Pancreas (tissue), 10 donors: ENCODE measurements around the gene SPHKAP. TPM values are rescaled to one million over a fixed set of nuclear protein-coding genes. Genes with fewer than 3 reads are reported as not detected.

Source experiments
- ATAC-seq, 4 donors: fragments of 200-7000 bp; cut with Tn5 transposase; one replicate each; pipeline versions ENCODE4 v1.8.0 to v1.9.1; 2020; ENCODE audit warnings: mild to moderate bottlenecking in 4 of 4, moderate library complexity in 4 of 4
- DNase-seq, 6 donors: peaks; one replicate each; pipeline ENCODE4 v3.0.0-alpha.2; 2020
- FAIRE-seq: peaks from 2 replicates; lab custom pipeline; 2012; peaks lifted over from hg19 to GRCh38; lab: Jason Lieb, UNC
- H3K27ac ChIP-seq, 4 donors: fragments of 200-600 bp; sonication (generic); 1 replicate in 3 of 4; 2 replicates in 1 of 4; pipeline versions ENCODE4 v1.5.0 to v1.8.0; 2020
- H3K27me3 ChIP-seq, 4 donors: fragments of 200-600 bp; one replicate each; pipeline ENCODE4 v1.8.0; 2021
- H3K36me3 ChIP-seq, 3 donors: fragments of 200-600 bp; sonication (generic) in 1 of 3; one replicate each; pipeline versions ENCODE4 v1.5.0 to v1.8.0; 2020 to 2021
- H3K4me1 ChIP-seq, 3 donors: fragments of 200-600 bp; one replicate each; pipeline ENCODE4 v1.8.0; 2021
- H3K4me3 ChIP-seq, 4 donors: fragments of 200-600 bp; sonication (generic) in 2 of 4; one replicate each; pipeline versions ENCODE4 v1.5.0 to v1.8.0; 2020 to 2021
- H3K9me3 ChIP-seq, 4 donors: fragments of 200-600 bp; one replicate each; pipeline ENCODE4 v1.8.0; 2021
- CTCF ChIP-seq, 4 donors: fragments of 200-600 bp; sonication (generic) in 3 of 4; IDR thresholded peaks; one replicate each; pipeline versions ENCODE4 v1.5.0 to v1.8.0; 2021; ENCODE audit warnings: antibody characterized with exemption in 4 of 4
- WGBS, 2 donors: extraction: QIAGEN DNeasy Blood & Tissue Kit; methylation state at CpG; one replicate each; pipeline ENCODE4 v1.1.7; 2013; 5-methylcytosine and 5-hydroxymethylcytosine counted together
- intact Hi-C, 3 donors: fragments of 100-400 bp; cut with DNase I; formaldehyde crosslinking; loops; one replicate each; pipeline versions ENCODE4 v1.11.1 to v1.14.2; 2022
- polyA plus RNA-seq, 2 donors: library from polyadenylated mRNA; stranded (reverse); fragments of 200-250 nt; gene quantifications; one replicate each; pipeline ENCODE4 v1.2.3, GENCODE V29; 2013
- total RNA-seq, 6 donors: library from RNA; stranded (reverse); fragmentation: NEBNext Ultra II Directional in 4 of 6; extraction: Animal tissue kit (Norgen Biotek cat#: 25700) in 4 of 6; gene quantifications; one replicate each; pipeline versions ENCODE4 v1.2.1 to v1.2.4, GENCODE V29; 2021 to 2023
- donor health status: healthy with polysubstance abuse.
- donor health status: DM: no; HTN: no; CAD: no; lungs with moderate emphysema.
- donor health status: DM: no; HTN: no; CAD: no.
- donor health status: control.
- donor health status: control.
- donor health status: Bipolar disorder and iron deficiency.
- donor health status: DM: yes; HTN: yes; CAD: no.
- donor health status: DM: no; HTN: no; CAD: no.
- donor health status: DM: no; HTN: no; CAD: no.
- donor health status: DM: yes; HTN: yes; CAD: no.

Gene SPHKAP
- total and polyA plus RNA-seq, 8 donors = under 0.01 to 0.06 (median 0.02) TPM; not detected in 5

- no peak for FAIRE-seq
- H3K36me3 ChIP-seq = no peaks in the 10 kb centered on the region
- H3K4me1 ChIP-seq = no peaks in the 10 kb centered on the region
- no peak for TF ChIP-seq CTCF (IDR thresholded peaks at IDR 0.05)
- no peak overlapping the region for H3K4me3 ChIP-seq
- DNase-seq = no peak
- WGBS, 2 donors = 82 to 85% methylated on average over 6 of the region's 6 CpGs
- intact Hi-C loops = no loop called here
- H3K27me3 ChIP-seq = no peaks in the 10 kb centered on the region
- H3K9me3 ChIP-seq = no peaks in the 10 kb centered on the region
- no peak overlapping the region for H3K27ac ChIP-seq
- no peak for ATAC-seq
Observed at GRCh38 chr2:227932001-227932400, 249.5 kb downstream of the SPHKAP start.
